ENCODE results near the gene MGME1.
"Not testable (repeated sequence)": the region's sequence is repeated elsewhere in the genome, so short reads cannot be mapped to it uniquely, and the experiment has no call there.

MGME1 gene

GRCh38 chr20:17959257-17959627 lies 9.6 kb upstream of the MGME1 start:
- no peak for DNase-seq (ENCODE audit: low read depth in 2 of 2)

- DNase-seq (ENCODE audit: low read depth in 2 of 2) = not testable (repeated sequence)
Measured at GRCh38 chr20:17960400-17960885, 8.4 kb upstream of the MGME1 start.

- DNase-seq (ENCODE audit: low read depth in 2 of 2) = no peak
Measured at GRCh38 chr20:17960927-17961586, 7.8 kb upstream of the MGME1 start.

- DNase-seq (ENCODE audit: low read depth in 2 of 2) = no peak
Measured at GRCh38 chr20:17961587-17961940, 7.3 kb upstream of the MGME1 start.

- DNase-seq (ENCODE audit: low read depth in 2 of 2) = no peak
Measured at GRCh38 chr20:17963114-17963897, 5.5 kb upstream of the MGME1 start.

DNA sequence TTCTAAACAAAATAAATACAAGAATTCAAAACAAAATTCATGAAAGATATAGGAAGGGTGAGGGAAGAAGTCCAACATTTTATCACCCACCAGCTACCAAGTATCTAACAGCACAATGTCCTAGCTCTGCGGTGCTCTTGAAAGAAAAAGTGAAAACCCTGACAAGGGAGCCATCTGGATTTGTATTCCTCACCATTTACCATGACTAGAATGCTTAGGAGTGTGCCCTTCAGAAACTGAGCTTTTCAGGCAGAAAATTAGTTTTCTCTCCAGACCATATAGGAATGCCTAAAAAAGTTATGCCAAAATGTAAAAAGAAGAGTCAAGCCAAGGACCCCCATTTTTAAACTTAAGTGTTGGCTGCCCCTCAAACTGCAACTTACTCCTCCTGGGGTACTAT lies 4.7 kb upstream of the MGME1 start:
- DNase-seq (ENCODE audit: low read depth in 2 of 2) = no peak

GRCh38 chr20:17964632-17965031 lies 4.2 kb upstream of the MGME1 start:
- DNase-seq (ENCODE audit: low read depth in 2 of 2) = no peak

GRCh38 chr20:17965042-17965697 lies 3.6 kb upstream of the MGME1 start:
- DNase-seq (ENCODE audit: low read depth in 2 of 2) = no peak

- DNase-seq (ENCODE audit: low read depth in 2 of 2) = no peak
Measured at GRCh38 chr20:17966432-17967310, 2.1 kb upstream of the MGME1 start.

DNA sequence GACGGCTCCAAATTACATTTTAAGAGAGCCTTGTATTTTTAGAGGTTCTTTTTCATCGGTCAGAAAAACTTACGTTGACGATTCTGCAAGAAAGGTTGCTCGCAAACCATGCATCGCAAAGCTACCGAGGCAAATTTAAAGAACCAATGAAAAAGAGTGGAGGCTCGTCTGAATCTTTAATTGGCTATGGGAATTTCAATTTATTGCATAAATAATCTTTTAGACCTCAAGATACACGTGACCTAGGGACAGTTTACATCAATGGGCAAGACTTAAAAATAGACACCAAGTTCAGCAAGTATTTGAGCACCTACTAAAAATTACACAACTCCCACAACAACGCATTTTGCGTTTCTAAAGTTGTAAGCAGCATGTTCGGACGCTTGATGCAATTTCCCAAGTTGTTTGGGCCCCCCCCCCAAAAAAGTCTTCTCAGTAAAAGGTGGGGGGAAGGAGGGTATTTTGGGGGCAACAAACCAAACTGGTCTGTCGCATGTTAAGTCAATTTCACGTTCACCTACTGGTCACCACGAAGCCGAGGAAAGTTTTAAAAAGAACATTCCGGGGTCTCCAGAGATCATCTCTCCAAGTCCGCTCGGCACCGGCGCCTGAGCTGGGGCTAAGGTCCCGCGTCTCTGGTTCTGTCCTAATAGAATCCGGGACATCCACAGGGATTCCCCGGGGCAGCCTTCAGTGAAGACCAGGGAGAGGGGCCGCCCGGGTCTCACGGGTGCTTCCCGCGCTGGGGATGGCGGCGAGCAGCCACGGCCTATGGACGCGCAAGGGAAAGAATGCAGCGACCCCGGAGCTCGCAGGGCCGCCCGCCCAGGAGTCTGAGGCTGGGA lies 1.1 kb upstream of the MGME1 start:
- no peak for DNase-seq (ENCODE audit: low read depth in 2 of 2)

DNA sequence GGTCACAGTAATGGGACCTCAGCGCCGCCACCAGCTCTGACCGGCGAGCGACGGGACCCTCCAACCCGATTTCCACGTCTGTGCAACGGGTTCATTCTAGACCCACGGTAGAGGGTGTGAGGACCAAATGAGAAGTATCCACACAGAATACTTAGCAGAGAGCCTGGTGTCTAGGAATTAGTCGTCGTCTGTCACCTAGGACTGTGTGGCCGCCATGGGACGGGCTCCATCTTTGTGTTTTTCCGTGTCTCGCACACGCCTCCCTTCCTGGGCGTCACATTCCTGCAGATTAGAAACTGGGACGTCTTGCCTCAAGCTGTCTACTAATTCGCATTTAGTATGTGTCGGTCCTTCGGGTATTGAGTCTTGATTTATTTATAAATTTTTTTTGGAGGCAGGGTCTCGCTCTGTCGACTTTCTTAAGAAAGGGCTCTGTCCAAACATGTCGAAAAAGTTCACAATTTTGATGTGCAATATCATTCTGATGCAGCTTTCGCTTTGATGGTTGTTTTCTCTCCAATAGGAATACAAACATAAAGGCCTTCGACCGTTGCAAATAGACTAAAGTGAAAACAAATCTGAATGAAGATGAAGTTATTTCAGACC lies 563 bp downstream of the MGME1 start:
- peak in 1 of 2 donors; percentile 20 for DNase-seq (ENCODE audit: low read depth in 2 of 2)

DNA sequence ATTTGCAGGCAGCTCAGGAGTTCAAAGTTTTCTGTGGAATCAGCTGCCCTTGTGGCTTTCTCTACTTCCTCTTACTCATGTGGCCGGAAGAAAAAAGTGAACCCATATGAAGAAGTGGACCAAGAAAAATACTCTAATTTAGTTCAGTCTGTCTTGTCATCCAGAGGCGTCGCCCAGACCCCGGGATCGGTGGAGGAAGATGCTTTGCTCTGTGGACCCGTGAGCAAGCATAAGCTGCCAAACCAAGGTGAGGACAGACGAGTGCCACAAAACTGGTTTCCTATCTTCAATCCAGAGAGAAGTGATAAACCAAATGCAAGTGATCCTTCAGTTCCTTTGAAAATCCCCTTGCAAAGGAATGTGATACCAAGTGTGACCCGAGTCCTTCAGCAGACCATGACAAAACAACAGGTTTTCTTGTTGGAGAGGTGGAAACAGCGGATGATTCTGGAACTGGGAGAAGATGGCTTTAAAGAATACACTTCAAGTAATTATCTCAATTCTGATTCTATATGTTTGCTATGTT lies 1.1 kb downstream of the MGME1 start:
- no peak for DNase-seq (ENCODE audit: low read depth in 2 of 2)

DNA sequence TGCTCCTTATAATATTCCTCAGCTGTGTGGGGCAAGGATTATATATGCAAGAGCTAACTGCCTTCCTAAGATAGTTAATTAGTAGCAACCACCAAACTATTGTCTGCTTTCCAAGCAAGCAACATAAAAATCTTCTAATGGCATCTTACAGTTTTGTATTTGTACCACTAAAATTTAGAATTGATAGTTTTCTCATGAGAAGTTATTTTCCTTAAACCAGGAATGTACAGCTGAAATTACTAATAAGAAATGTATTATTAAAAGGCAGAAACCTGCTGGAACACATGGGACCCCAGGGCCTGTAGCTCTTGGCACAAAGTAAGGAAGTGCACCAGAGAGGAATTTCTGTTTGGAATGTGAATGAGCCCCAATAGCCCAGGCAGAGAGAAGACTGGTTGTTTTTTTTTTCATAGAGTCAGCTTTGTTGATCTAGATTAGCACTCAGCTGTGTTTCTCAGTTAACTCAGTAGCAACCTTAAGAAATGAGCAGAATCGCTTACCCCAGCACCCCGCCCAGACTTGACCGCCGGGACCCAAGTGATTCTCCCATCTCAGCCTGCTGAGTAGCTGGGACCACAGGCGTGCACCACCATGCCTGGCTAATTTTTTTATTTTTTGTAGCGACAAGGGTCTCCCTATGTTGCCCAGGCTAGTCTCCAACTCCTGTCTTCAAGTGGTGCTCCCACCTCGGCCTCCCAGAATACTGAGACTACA lies 2.6 kb downstream of the MGME1 start:
- DNase-seq (ENCODE audit: low read depth in 2 of 2) = no peak

- DNase-seq (ENCODE audit: low read depth in 2 of 2) = no peak
Measured at GRCh38 chr20:17972121-17972520, 3.3 kb downstream of the MGME1 start.

GRCh38 chr20:17976305-17976704 lies 7.5 kb downstream of the MGME1 start:
- DNase-seq (ENCODE audit: low read depth in 2 of 2) = no peak

DNA sequence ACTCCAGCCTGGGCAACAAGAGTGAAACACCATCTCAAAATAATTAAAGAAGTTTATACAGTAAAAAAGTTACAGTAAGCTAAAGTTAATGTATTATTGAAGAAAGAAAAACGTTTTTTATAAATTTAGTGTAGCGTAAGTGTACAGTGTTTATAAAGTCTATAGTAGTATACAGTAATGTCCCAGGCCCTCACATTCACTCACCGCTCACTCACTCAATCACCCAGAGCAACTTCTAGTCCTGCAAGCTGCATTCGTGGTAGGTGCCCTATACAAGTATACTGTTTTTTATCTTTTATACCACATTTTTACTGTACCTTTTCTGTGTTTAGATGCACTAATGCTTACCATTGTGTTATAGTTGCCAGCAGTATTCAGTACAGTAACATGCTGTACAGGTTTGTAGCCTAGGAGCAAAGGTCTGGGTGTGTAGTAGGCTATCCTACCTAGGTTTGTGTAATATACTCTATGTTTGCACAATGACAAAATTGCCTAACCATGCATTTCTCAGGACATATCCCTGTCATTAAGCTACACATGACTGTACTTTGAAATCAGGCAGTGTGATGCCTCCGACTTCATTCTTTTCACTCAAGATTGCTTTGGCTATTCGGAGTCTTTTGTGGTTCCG lies 16.7 kb downstream of the MGME1 start:
- no peak for DNase-seq (ENCODE audit: low read depth in 2 of 2)

DNA sequence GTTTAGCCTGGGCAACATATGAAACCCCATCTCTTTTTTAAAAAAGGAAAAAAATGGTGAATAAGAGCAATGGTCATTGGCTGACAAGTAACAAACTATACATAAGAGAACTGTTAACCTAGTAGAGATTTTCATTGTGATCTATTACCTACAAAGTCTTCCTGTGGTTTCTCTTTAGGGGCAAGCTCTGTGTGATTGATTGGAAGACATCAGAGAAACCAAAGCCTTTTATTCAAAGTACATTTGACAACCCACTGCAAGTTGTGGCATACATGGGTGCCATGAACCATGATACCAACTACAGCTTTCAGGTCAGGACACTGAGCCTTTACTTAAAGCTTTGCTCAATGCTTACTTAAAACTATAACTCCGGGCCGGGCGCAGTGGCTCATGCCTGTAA lies 19.2 kb downstream of the MGME1 start:
- no peak for DNase-seq (ENCODE audit: low read depth in 2 of 2)

- DNase-seq (ENCODE audit: low read depth in 2 of 2) = no peak
Measured at GRCh38 chr20:17990278-17990972, 21.6 kb downstream of the MGME1 start.
